Measurements from ENCODE around the gene CPE. TPM values are rescaled to one million over a fixed set of nuclear protein-coding genes. Genes with fewer than 3 reads are reported as not detected.

Gene CPE
- 14.1 and 18.2 TPM in 2 replicates for total RNA-seq

GRCh38 chr4:165378745-165379677, at the start of gene CPE:
Gene CPE, plus strand, starts transcription at chr4:165379008. Its CDS starts 214 bp downstream, at chr4:165379222.

Small RNA genes within 50 kb of the gene (small RNA-seq; reads per million reads assigned to genes)
- not detected for gene MIR578
- not detected for gene SCGB1D5P

Other genes with a start within 250 kb of the CPE start
- gene KLHL2, start 171.4 kb upstream of the CPE start, total RNA-seq: 10.1 and 10.8 TPM in 2 replicates
- gene MSMO1, start 51.3 kb upstream of the CPE start, total RNA-seq: 98.4 and 150 TPM in 2 replicates

Data from articular chondrocyte of knee joint (primary cell).